ENCODE measurements around the gene METAP1D. TPM values are rescaled to one million over a fixed set of nuclear protein-coding genes. Genes with fewer than 3 reads are reported as not detected.

METAP1D gene
- total and polyA plus RNA-seq, 11 donors: 2.9 to 7.0 (median 5.3) TPM

- Histone ChIP-seq H3K36me3 (peaks cover 0 to 4% (median 0%) of the 10 kb centered on the region in 9 donors), H3K27ac (no peak overlapping the region), H3K4me1 (no peaks in the 10 kb centered on the region), H3K4me3 (no peak overlapping the region), H3K27me3 (peaks cover 0 to 13% (median 0%) of the 10 kb centered on the region in 9 donors), H3K9me3 (no peaks in the 10 kb centered on the region)
- no peak for TF ChIP-seq POLR2A (IDR thresholded peaks at IDR 0.05)
- TF ChIP-seq, protein P1, sequence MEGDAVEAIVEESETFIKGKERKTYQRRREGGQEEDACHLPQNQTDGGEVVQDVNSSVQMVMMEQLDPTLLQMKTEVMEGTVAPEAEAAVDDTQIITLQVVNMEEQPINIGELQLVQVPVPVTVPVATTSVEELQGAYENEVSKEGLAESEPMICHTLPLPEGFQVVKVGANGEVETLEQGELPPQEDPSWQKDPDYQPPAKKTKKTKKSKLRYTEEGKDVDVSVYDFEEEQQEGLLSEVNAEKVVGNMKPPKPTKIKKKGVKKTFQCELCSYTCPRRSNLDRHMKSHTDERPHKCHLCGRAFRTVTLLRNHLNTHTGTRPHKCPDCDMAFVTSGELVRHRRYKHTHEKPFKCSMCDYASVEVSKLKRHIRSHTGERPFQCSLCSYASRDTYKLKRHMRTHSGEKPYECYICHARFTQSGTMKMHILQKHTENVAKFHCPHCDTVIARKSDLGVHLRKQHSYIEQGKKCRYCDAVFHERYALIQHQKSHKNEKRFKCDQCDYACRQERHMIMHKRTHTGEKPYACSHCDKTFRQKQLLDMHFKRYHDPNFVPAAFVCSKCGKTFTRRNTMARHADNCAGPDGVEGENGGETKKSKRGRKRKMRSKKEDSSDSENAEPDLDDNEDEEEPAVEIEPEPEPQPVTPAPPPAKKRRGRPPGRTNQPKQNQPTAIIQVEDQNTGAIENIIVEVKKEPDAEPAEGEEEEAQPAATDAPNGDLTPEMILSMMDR (IDR thresholded peaks at IDR 0.05): no peak
- WGBS, 4 donors: 90 to 94% (median 94%) methylated on average over 1 of the region's 1 CpG
- intact Hi-C loops (cut with DNase I): no loop called here
- DNase-seq (no peak), ATAC-seq (no peak)
Measured at GRCh38 chr2:172070936-172071335, 71.2 kb downstream of the METAP1D start.

DNA sequence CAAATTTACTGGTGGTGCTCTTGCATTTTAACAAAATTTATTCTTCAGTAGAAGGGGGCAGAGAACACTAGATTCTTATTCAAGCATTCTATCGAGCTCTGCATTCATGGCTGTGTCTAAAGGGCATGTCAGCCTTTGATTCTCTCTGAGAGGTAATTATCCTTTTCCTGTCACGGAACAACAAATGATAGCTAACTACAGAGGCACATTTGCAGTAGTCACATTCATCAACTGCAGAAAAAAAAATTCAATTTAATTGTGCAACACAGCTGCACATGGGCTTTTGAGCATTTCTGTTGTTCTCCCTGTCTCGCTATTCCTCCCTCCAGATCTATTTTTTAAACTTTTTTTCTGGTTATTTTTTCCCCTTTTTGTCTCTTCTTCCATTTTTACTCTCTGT, 72.5 kb downstream of the METAP1D start:
- Histone ChIP-seq H3K4me3 (no peak overlapping the region), H3K4me1 (no peaks in the 10 kb centered on the region), H3K27ac (no peak overlapping the region), H3K27me3 (peaks cover 0 to 13% (median 0%) of the 10 kb centered on the region in 9 donors), H3K9me3 (no peaks in the 10 kb centered on the region), H3K36me3 (no peaks in the 10 kb centered on the region)
- TF ChIP-seq, protein P1 (IDR thresholded peaks at IDR 0.05): no peak
- TF ChIP-seq POLR2A (IDR thresholded peaks at IDR 0.05): no peak
- intact Hi-C loops (cut with DNase I): no loop called here
- ATAC-seq (no peak), DNase-seq (no peak)
- WGBS, 4 donors: 90 to 95% (median 95%) methylated on average over 3 of the region's 3 CpGs

DNA sequence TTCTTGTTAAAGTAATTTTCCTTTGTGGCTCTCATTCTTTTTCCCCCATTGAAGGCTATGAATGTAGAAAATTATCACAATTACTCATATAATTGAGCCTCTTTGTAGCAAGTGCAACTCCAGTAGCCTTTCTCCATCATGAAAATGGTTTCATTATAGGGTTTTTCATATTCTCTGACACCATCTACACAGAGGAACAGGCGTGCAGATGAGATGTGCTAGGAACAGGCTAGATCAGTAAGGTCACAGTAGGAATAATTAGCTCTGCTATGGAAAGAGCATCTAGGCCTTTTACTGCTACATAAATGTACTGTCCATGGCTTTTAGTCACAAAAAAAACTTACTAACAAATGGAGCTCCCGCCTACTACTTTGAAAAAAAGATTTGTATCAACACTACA, 73.0 kb downstream of the METAP1D start:
- Histone ChIP-seq H3K27me3 (peaks cover 0 to 13% (median 0%) of the 10 kb centered on the region in 9 donors), H3K9me3 (no peaks in the 10 kb centered on the region), H3K27ac (no peak overlapping the region), H3K36me3 (no peaks in the 10 kb centered on the region), H3K4me3 (no peak overlapping the region), H3K4me1 (no peaks in the 10 kb centered on the region)
- WGBS, 4 donors: 95 to 100% (median 99%) methylated on average over 2 of the region's 2 CpGs
- TF ChIP-seq, protein P1 (IDR thresholded peaks at IDR 0.05): no peak
- TF ChIP-seq POLR2A (IDR thresholded peaks at IDR 0.05): no peak
- DNase-seq (no peak), ATAC-seq (no peak)
- intact Hi-C loops (cut with DNase I): no loop called here

- no peak overlapping the region for H3K4me3 ChIP-seq
- TF ChIP-seq, protein P1 (IDR thresholded peaks at IDR 0.05): no peak
- no peak for TF ChIP-seq POLR2A (IDR thresholded peaks at IDR 0.05)
- intact Hi-C loops (cut with DNase I): no loop called here
- H3K27ac ChIP-seq: no peak overlapping the region
- no peaks in the 10 kb centered on the region for H3K9me3 ChIP-seq
- H3K27me3 ChIP-seq: peaks cover 0 to 13% (median 0%) of the 10 kb centered on the region in 9 donors
- 97 to 98% (median 98%) methylated on average over 4 of the region's 4 CpGs for WGBS, 4 donors
- H3K4me1 ChIP-seq: no peaks in the 10 kb centered on the region
- H3K36me3 ChIP-seq: no peaks in the 10 kb centered on the region
- DNase-seq (no peak), ATAC-seq (no peak)
Measured at GRCh38 chr2:172073518-172073917, 73.8 kb downstream of the METAP1D start.
